Lower lobe of right lung (tissue), 2 donors: ENCODE data around the gene SUSD2. TPM values are rescaled to one million over a fixed set of nuclear protein-coding genes. Genes with fewer than 3 reads are reported as not detected.

Experiments used
- ATAC-seq, 2 donors: fragments of 200-7000 bp; cut with Tn5 transposase; one replicate each; pipeline ENCODE4 v1.9.1; 2020 to 2022; ENCODE audit warnings: mild to moderate bottlenecking in 2 of 2, moderate library complexity in 2 of 2
- DNase-seq: peaks from one replicate; pipeline ENCODE4 v3.0.0-alpha.2; 2020
- H3K27ac ChIP-seq: fragments of 200-600 bp; one replicate; pipeline ENCODE4 v1.8.0; 2022
- H3K27me3 ChIP-seq: fragments of 200-600 bp; one replicate; pipeline ENCODE4 v1.8.0; 2022; ENCODE audit warnings: low read depth
- H3K36me3 ChIP-seq: fragments of 200-600 bp; one replicate; pipeline ENCODE4 v1.8.0; 2022; ENCODE audit warnings: mild to moderate bottlenecking
- H3K4me1 ChIP-seq: fragments of 200-600 bp; one replicate; pipeline ENCODE4 v1.8.0; 2022
- H3K4me3 ChIP-seq: fragments of 200-600 bp; one replicate; pipeline ENCODE4 v1.8.0; 2022; ENCODE audit warnings: mild to moderate bottlenecking
- H3K9me3 ChIP-seq: fragments of 200-600 bp; one replicate; pipeline ENCODE4 v1.8.0; 2022
- CTCF ChIP-seq: fragments of 200-600 bp; IDR thresholded peaks from one replicate; pipeline ENCODE4 v1.8.0; 2022; ENCODE audit warnings: antibody characterized with exemption, mild to moderate bottlenecking
- intact Hi-C: fragments of 100-400 bp; cut with DNase I; formaldehyde crosslinking; loops from one replicate; pipeline ENCODE4 v1.11.0; 2022
- total RNA-seq: library from RNA; stranded (reverse); fragmentation: NEBNext Ultra II Directional; extraction: Animal tissue kit (Norgen Biotek cat#: 25700); gene quantifications from one replicate; pipeline ENCODE4 v1.2.1, GENCODE V29; 2021
- donor health status: DM: no; HTN: yes; CAD: no; lungs with severe emphysema.

Gene SUSD2
- total RNA-seq, 1 donor from 2014 or later, result 200 TPM

GRCh38 chr22:24219750-24220149 lies 38.5 kb downstream of the SUSD2 start:
- peaks cover 14% of the 10 kb centered on the region for H3K36me3 ChIP-seq
- peak in 1 of 2 donors; percentile 21 for ATAC-seq
- intact Hi-C loops, result no loop called here

GRCh38 chr22:24224468-24224867 lies 43.2 kb downstream of the SUSD2 start:
- no peak for DNase-seq
- Histone ChIP-seq H3K36me3 (peaks cover 10% of the 10 kb centered on the region), H3K27ac (no peak overlapping the region), H3K4me1 (no peaks in the 10 kb centered on the region), H3K27me3 (no peaks in the 10 kb centered on the region), H3K9me3 (peaks cover 8% of the 10 kb centered on the region), H3K4me3 (no peak overlapping the region)
- ATAC-seq, result no peak
- TF ChIP-seq CTCF, result no peak
- intact Hi-C loops, result no loop called here

More at GRCh38 chr22:24219750-24220149, 38.5 kb downstream of the SUSD2 start:
- no peaks in the 10 kb centered on the region for H3K27me3 ChIP-seq
- H3K27ac ChIP-seq, result no peak overlapping the region
- no peak for TF ChIP-seq CTCF
- no peaks in the 10 kb centered on the region for H3K4me1 ChIP-seq
- no peak for DNase-seq
- H3K9me3 ChIP-seq, result peaks cover 3% of the 10 kb centered on the region
- H3K4me3 ChIP-seq, result no peak overlapping the region

GRCh38 chr22:24225044-24225601 lies 43.8 kb downstream of the SUSD2 start:
- DNase-seq, result no peak
- no peak for TF ChIP-seq CTCF
- ATAC-seq, result no peak
- Histone ChIP-seq H3K9me3 (peaks cover 8% of the 10 kb centered on the region), H3K27ac (no peak overlapping the region), H3K4me3 (no peak overlapping the region), H3K27me3 (no peaks in the 10 kb centered on the region), H3K36me3 (peaks cover 4% of the 10 kb centered on the region), H3K4me1 (no peaks in the 10 kb centered on the region)
- intact Hi-C loops, result no loop called here

- intact Hi-C loops, result no loop called here
- Histone ChIP-seq H3K4me3 (no peak overlapping the region), H3K9me3 (peaks cover 8% of the 10 kb centered on the region), H3K4me1 (no peaks in the 10 kb centered on the region), H3K27ac (no peak overlapping the region), H3K27me3 (no peaks in the 10 kb centered on the region), H3K36me3 (no peaks in the 10 kb centered on the region)
- TF ChIP-seq CTCF, result no peak
- ATAC-seq (no peak), DNase-seq (no peak)
These were observed 44.7 kb downstream of the SUSD2 start for GRCh38 chr22:24225951-24226350.

- DNase-seq (peak; percentile 82), ATAC-seq (peak; percentile 75 to 78)
- H3K4me3 ChIP-seq, result no peak overlapping the region
- intact Hi-C loops, result no loop called here
- no peaks in the 10 kb centered on the region for H3K9me3 ChIP-seq
- no peak overlapping the region for H3K27ac ChIP-seq
- H3K36me3 ChIP-seq, result no peaks in the 10 kb centered on the region
- no peaks in the 10 kb centered on the region for H3K27me3 ChIP-seq
- no peaks in the 10 kb centered on the region for H3K4me1 ChIP-seq
- TF ChIP-seq CTCF, result peak; percentile 52
These were observed 49.8 kb downstream of the SUSD2 start for GRCh38 chr22:24230911-24231656.
